A549 (cell line): ENCODE data around the gene PTPRA. TPM values are rescaled to one million over a fixed set of nuclear protein-coding genes. Genes with fewer than 3 reads are reported as not detected.
"Not testable (repeated sequence)": the region's sequence is repeated elsewhere in the genome, so short reads cannot be mapped to it uniquely, and the experiment has no call there.

Experiments used
- ATAC-seq, 2 experiments: fragments of 200-7000 bp in 1 of 2; fragments of >200 bp in 1 of 2; cut with Nextera tagmentation in 1 of 2; cut with Tn5 transposase in 1 of 2; 3 replicates each; pipeline versions ENCODE4 v1.8.0 to v1.9.1; 2018 to 2020; ENCODE audit warnings: mild to moderate bottlenecking in 1 of 2, moderate library complexity in 1 of 2
- CTCF ChIA-PET: fragments of 300-600 bp; sonication (Branson Sonifier 250); formaldehyde crosslinking; extraction: SDS; loops from one replicate; lab custom pipeline; 2021; ENCODE audit warnings: antibody characterized with exemption, inconsistent platforms; lab: Yijun Ruan, JAX
- POLR2A ChIA-PET: fragments of 350-600 bp; formaldehyde crosslinking; extraction: SDS; loops from one replicate; lab custom pipeline; 2021; ENCODE audit warnings: antibody characterized with exemption, inconsistent platforms; lab: Yijun Ruan, JAX
- DNase-seq, 2 experiments: peaks; one replicate each; pipeline versions ENCODE4 v3.0.0 to v3.0.0-alpha.2; 2011 to 2016; ENCODE audit warnings: low read depth in 1 of 2, low spot score in 1 of 2
- FAIRE-seq: peaks from 2 replicates; lab custom pipeline; 2011; peaks lifted over from hg19 to GRCh38; lab: Jason Lieb, UNC
- H3K27ac ChIP-seq, 2 experiments: fragments of >200 bp; sonication (Bioruptor Twin); formaldehyde crosslinking; 3 replicates each; pipeline ENCODE4 v1.5.1; 2016 to 2017
- H3K4me1 ChIP-seq: fragments of >200 bp; sonication (Bioruptor Twin); formaldehyde crosslinking; 3 replicates; pipeline ENCODE4 v1.6.1; 2016
- H3K4me2 ChIP-seq: fragments of >200 bp; sonication (Bioruptor Twin); formaldehyde crosslinking; 3 replicates; pipeline ENCODE4 v1.6.1; 2016
- H3K4me3 ChIP-seq: fragments of >200 bp; sonication (Bioruptor Twin); formaldehyde crosslinking; 3 replicates; pipeline ENCODE4 v1.5.1; 2016
- H3K9me3 ChIP-seq: fragments of >200 bp; sonication (Bioruptor Twin); formaldehyde crosslinking; 3 replicates; pipeline ENCODE4 v1.6.1; 2016
- BHLHE40 ChIP-seq: IDR thresholded peaks from 2 replicates; pipeline ENCODE4 v1.6.1; 2012; ENCODE audit warnings: low read depth, low read length, inconsistent platforms
- CBX2 ChIP-seq: fragments of 200-600 bp; sonication (generic); IDR thresholded peaks from 2 replicates; pipeline ENCODE4 v1.6.1; 2016; ENCODE audit warnings: low read depth, mild to moderate bottlenecking, borderline replicate concordance
- CBX8 ChIP-seq: fragments of 200-600 bp; sonication (generic); IDR thresholded peaks from 2 replicates; pipeline ENCODE4 v1.6.1; 2016
- CEBPB ChIP-seq, 2 experiments: fragments of >200 bp in 1 of 2; sonication (Bioruptor Twin) in 1 of 2; formaldehyde crosslinking in 1 of 2; IDR thresholded peaks; 2 replicates each; pipeline ENCODE4 v1.6.1; 2012 to 2016
- CHD2 ChIP-seq: fragments of 150-350 bp; IDR thresholded peaks from 2 replicates; pipeline ENCODE4 v1.6.1; 2014; ENCODE audit warnings: low read length; ENCODE audit not compliant: partially characterized antibody
- EHF ChIP-seq: fragments of 250-450 bp; sonication (Bioruptor Pico); IDR thresholded peaks from 2 replicates; pipeline ENCODE4 v1.5.0; 2020; ENCODE audit warnings: mild to moderate bottlenecking
- ESRRA ChIP-seq: fragments of 150-350 bp; IDR thresholded peaks from 2 replicates; pipeline ENCODE4 v1.6.1; 2014; ENCODE audit warnings: mild to moderate bottlenecking, low read length, borderline replicate concordance
- HDAC2 ChIP-seq: fragments of 200-600 bp; sonication (generic); IDR thresholded peaks from 2 replicates; pipeline ENCODE4 v1.6.1; 2016
- KDM1A ChIP-seq: fragments of 200-600 bp; sonication (generic); IDR thresholded peaks from 2 replicates; pipeline ENCODE4 v1.6.1; 2016; ENCODE audit warnings: low read depth, mild to moderate bottlenecking
- MAFK ChIP-seq: fragments of 450-650 bp; IDR thresholded peaks from 2 replicates; pipeline ENCODE4 v1.6.1; 2014; ENCODE audit not compliant: partially characterized antibody
- MYC ChIP-seq: IDR thresholded peaks from 2 replicates; pipeline ENCODE4 v1.6.1; 2012; ENCODE audit warnings: mild to moderate bottlenecking, inconsistent platforms, low read length, improper control_type of control experiment, borderline replicate concordance
- NPAS2 ChIP-seq: fragments of 250-450 bp; sonication (Bioruptor Pico); IDR thresholded peaks from 2 replicates; pipeline ENCODE4 v1.8.0; 2022; ENCODE audit warnings: mild to moderate bottlenecking, moderate library complexity, borderline replicate concordance
- POLR2A ChIP-seq: IDR thresholded peaks from 2 replicates; pipeline ENCODE4 v1.6.1; 2012; ENCODE audit warnings: mild to moderate bottlenecking, low read length
- RAD21 ChIP-seq, 2 experiments: fragments of >200 bp in 1 of 2; sonication (Bioruptor Twin) in 1 of 2; formaldehyde crosslinking in 1 of 2; IDR thresholded peaks in 1 of 2; conservative IDR thresholded peaks in 1 of 2; 2 replicates in 1 of 2; 3 replicates in 1 of 2; pipeline ENCODE4 v1.6.1; 2012 to 2018; ENCODE audit warnings: inconsistent platforms in 1 of 2
- SREBF2 ChIP-seq: fragments of 450-650 bp; IDR thresholded peaks from 2 replicates; pipeline ENCODE4 v1.6.1; 2014; ENCODE audit warnings: mild to moderate bottlenecking, moderate library complexity
- TP53 ChIP-seq: fragments of 250-450 bp; sonication (Bioruptor Pico); IDR thresholded peaks from 2 replicates; pipeline ENCODE4 v1.5.0; 2021; ENCODE audit warnings: mild to moderate bottlenecking, moderate library complexity
- ZNF302 ChIP-seq: fragments of 250-450 bp; sonication (Bioruptor Pico); IDR thresholded peaks from 2 replicates; pipeline ENCODE4 v1.9.0; 2021; ENCODE audit warnings: inconsistent platforms, mild to moderate bottlenecking, moderate library complexity
- ZSCAN20 ChIP-seq: fragments of 250-450 bp; sonication (Bioruptor Pico); IDR thresholded peaks from 2 replicates; pipeline ENCODE4 v1.8.0; 2022; ENCODE audit warnings: mild to moderate bottlenecking, moderate library complexity
- WGBS: methylation state at CpG from one replicate; pipeline ENCODE4 v1.1.6; 2017; ENCODE audit errors: missing lambda C conversion rate; 5-methylcytosine and 5-hydroxymethylcytosine counted together
- polyA plus RNA-seq, 4 experiments: library from polyadenylated mRNA; depleted of rRNA in 3 of 4; stranded (reverse); fragments of >200 nt; fragmentation: RNase III in 1 of 4; extraction: RNeasy Plus Mini Kit Qiagen cat#74134 plus additional on column Dnase treatment in 1 of 4; gene quantifications; 2 replicates in 3 of 4; 3 replicates in 1 of 4; pipeline ENCODE4 v1.2.3, GENCODE V29; 2011 to 2017
- TF ChIP-seq, protein P1 (sequence below): IDR thresholded peaks from 2 replicates; pipeline ENCODE4 v1.6.1; 2012
- TF ChIP-seq, protein P2 (sequence below): fragments of 450-650 bp; IDR thresholded peaks from 2 replicates; pipeline ENCODE4 v1.6.1; 2014; ENCODE audit warnings: antibody characterized with exemption
- TF ChIP-seq, protein P3 (sequence below): fragments of >200 bp; sonication (Bioruptor Twin); formaldehyde crosslinking; IDR thresholded peaks from 3 replicates; pipeline ENCODE4 v1.6.1; 2016
- TF ChIP-seq, protein P4 (sequence below): fragments of >200 bp; sonication (Bioruptor Twin); formaldehyde crosslinking; IDR thresholded peaks from 3 replicates; pipeline ENCODE4 v1.5.1; 2016

PTPRA gene
- polyA plus RNA-seq, 2 of the 4 experiments (the other 2 are of a cell fraction), result 29.2 to 83.2 TPM

DNA sequence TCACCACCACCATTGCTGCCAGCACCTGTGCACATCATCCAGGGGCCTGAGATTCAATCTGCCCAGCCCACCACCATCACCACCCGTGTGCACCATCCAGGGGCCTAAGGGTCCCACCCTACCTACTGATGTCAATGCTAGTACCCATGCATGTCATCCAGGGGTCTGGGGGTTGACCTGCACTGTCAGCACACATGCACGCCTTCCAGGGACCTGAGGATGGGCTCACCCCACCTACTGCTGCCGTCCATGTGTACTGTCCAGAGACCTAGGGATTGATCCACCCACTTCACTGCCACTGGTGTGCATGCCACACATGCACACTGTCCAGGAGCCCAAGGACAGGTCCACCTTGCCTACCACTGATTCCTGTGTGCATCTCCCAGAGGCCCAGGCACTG, 186.2 kb downstream of the PTPRA start:
- POLR2A ChIA-PET, result no interaction called here
- DNase-seq (no peak), FAIRE-seq (no peak)
- WGBS, result 94% methylated on average over 3 of the region's 3 CpGs
- TF ChIP-seq CEBPB (IDR thresholded peaks at IDR 0.05), result no peak
- no peak for TF ChIP-seq CBX8
- no peak for TF ChIP-seq EHF
- TF ChIP-seq MYC, result no peak
- TF ChIP-seq, protein P1, sequence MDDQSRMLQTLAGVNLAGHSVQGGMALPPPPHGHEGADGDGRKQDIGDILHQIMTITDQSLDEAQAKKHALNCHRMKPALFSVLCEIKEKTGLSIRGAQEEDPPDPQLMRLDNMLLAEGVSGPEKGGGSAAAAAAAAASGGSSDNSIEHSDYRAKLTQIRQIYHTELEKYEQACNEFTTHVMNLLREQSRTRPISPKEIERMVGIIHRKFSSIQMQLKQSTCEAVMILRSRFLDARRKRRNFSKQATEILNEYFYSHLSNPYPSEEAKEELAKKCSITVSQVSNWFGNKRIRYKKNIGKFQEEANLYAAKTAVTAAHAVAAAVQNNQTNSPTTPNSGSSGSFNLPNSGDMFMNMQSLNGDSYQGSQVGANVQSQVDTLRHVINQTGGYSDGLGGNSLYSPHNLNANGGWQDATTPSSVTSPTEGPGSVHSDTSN, result no peak
- no peak for TF ChIP-seq NPAS2 (CRISPR knock-in tag)
- TF ChIP-seq ZNF302 (CRISPR knock-in tag), result no peak
- TF ChIP-seq, all 56 proteins: peak for 0
- Histone ChIP-seq H3K9me3 (no peaks in the 10 kb centered on the region), H3K4me2 (no peak overlapping the region), H3K27ac (no peak overlapping the region), H3K4me1 (no peaks in the 10 kb centered on the region), H3K4me3 (no peak overlapping the region)
- CTCF ChIA-PET, result interaction anchor here (1.6 kb wide), 1 partner anchor 9 kb away, joined by 7 read pairs; no protein-coding TSS in a partner anchor
- ATAC-seq, result no peak; a peak in 1 of 6 replicates

DNA sequence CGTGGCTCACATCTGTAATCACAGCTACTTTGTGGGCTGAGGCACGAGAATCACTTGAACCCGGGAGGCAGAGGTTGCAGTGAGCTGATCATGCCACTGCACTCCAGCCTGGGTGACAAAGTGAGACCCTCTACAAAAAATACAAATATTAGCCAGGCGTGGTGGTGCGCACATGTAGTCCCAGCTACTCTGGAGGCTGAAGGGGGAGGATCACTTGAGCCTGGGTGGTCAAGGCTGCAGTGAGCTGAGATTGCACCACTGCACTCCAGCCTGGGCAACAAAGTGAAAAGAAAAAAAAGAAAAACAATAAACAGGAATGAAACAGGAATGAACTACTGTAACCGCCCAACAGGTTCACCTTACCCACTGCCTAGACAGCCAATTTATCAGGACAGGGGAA, 190.8 kb downstream of the PTPRA start:
- H3K27ac ChIP-seq, DNase-seq, ATAC-seq, H3K9me3 ChIP-seq, POLR2A ChIA-PET, H3K4me2 ChIP-seq, FAIRE-seq, H3K4me3 ChIP-seq: not testable (repeated sequence)
- CTCF ChIA-PET, result interaction anchor here (1.0 to 3.3 kb wide), 3 partner anchors 11 to 51 kb away, joined by 3 to 19 read pairs (median 3); no protein-coding TSS in a partner anchor
- peaks cover 19% of the 10 kb centered on the region for H3K4me1 ChIP-seq
- 59% methylated on average over 6 of the region's 6 CpGs for WGBS

DNA sequence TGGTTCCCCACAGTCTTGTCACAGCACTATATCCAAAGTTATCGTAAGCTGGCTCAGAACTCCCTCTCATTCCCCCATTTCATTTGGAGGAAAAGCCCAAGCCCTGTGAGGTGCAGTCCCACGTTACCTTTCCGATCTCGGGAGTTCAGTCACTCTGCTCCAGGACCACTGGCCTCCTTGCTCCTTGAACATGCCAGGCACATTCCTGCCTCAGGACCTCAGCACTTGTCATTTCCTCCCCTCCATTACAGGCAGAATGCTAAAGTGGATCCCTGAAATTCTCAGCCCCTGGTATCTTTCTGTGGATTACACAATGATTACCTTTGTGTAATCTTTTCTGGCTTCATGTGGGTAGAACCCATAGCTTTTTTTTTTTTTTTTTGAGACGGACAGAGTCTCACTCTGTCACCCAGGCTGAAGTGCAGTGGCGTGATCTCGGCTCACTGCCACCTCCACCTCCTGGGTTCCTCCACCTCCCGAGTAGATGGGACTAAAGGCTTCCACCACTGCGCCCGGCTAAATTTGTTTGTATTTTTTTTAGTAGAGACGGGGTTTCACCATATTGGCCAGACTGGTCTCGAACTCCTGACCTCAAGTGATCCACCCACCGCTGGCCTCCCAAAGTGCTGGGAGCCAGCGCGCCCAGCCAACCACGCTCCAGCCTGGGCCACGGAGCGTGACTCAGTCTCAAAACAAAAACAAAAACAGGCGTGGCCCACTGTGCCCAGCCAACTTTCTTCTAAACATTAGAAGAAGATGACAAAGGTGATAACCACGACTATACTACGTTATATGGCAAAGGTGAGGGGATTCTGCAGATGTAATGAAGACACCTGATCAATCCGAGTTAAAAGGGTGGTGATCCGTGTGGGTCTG, 194.1 kb downstream of the PTPRA start:
- no peak for FAIRE-seq
- TF ChIP-seq TP53 (no peak), HDAC2 (no peak), CHD2 (no peak), EHF (no peak), NPAS2 (CRISPR knock-in tag) (no peak), SREBF2 (no peak), POLR2A (no peak), KDM1A (no peak), ESRRA (no peak), CEBPB (IDR thresholded peaks at IDR 0.05) (no peak), BHLHE40 (no peak), CBX2 (no peak), CBX8 (no peak), RAD21 (conservative IDR thresholded peaks at IDR 0.05 in 1 of 2, IDR thresholded peaks at IDR 0.05 in 1 of 2) (no peak), ZSCAN20 (CRISPR knock-in tag) (no peak), MAFK (no peak)
- TF ChIP-seq, protein P2, sequence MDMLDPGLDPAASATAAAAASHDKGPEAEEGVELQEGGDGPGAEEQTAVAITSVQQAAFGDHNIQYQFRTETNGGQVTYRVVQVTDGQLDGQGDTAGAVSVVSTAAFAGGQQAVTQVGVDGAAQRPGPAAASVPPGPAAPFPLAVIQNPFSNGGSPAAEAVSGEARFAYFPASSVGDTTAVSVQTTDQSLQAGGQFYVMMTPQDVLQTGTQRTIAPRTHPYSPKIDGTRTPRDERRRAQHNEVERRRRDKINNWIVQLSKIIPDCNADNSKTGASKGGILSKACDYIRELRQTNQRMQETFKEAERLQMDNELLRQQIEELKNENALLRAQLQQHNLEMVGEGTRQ, result no peak
- TF ChIP-seq, protein P3, sequence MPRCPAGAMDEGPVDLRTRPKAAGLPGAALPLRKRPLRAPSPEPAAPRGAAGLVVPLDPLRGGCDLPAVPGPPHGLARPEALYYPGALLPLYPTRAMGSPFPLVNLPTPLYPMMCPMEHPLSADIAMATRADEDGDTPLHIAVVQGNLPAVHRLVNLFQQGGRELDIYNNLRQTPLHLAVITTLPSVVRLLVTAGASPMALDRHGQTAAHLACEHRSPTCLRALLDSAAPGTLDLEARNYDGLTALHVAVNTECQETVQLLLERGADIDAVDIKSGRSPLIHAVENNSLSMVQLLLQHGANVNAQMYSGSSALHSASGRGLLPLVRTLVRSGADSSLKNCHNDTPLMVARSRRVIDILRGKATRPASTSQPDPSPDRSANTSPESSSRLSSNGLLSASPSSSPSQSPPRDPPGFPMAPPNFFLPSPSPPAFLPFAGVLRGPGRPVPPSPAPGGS, result no peak
- TF ChIP-seq, protein P4, sequence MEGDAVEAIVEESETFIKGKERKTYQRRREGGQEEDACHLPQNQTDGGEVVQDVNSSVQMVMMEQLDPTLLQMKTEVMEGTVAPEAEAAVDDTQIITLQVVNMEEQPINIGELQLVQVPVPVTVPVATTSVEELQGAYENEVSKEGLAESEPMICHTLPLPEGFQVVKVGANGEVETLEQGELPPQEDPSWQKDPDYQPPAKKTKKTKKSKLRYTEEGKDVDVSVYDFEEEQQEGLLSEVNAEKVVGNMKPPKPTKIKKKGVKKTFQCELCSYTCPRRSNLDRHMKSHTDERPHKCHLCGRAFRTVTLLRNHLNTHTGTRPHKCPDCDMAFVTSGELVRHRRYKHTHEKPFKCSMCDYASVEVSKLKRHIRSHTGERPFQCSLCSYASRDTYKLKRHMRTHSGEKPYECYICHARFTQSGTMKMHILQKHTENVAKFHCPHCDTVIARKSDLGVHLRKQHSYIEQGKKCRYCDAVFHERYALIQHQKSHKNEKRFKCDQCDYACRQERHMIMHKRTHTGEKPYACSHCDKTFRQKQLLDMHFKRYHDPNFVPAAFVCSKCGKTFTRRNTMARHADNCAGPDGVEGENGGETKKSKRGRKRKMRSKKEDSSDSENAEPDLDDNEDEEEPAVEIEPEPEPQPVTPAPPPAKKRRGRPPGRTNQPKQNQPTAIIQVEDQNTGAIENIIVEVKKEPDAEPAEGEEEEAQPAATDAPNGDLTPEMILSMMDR, result no peak
- CTCF ChIA-PET, result interaction anchor here (0.7 to 2.9 kb wide), 4 partner anchors 9 to 66 kb away, joined by 4 to 25 read pairs (median 10); no protein-coding TSS in a partner anchor
- POLR2A ChIA-PET, result no interaction called here
- Histone ChIP-seq H3K4me3 (no peak overlapping the region), H3K9me3 (no peaks in the 10 kb centered on the region), H3K27ac (peak overlapping the region in 1 of 2 experiments; percentile 54; a peak in 2 of 6 replicates), H3K4me1 (peaks cover 24% of the 10 kb centered on the region), H3K4me2 (no peak overlapping the region; the same call in 2 of the 3 replicates)
- ATAC-seq, result no peak
- WGBS, result 71% methylated on average over 23 of the region's 23 CpGs
- no peak for DNase-seq
